HepG2 (cell line): Measurements from ENCODE around the gene TMEM139. TPM values are rescaled to one million over a fixed set of nuclear protein-coding genes. Genes with fewer than 3 reads are reported as not detected.

ENCODE experiments used
- FOXA1 ChIP-seq, 2 experiments: fragments of 450-650 bp in 1 of 2; sonication (generic) in 1 of 2; formaldehyde crosslinking in 1 of 2; IDR thresholded peaks; 2 replicates each; pipeline versions ENCODE4 v1.4.0 to v1.6.1; 2016 to 2020; ENCODE audit warnings: missing genetic modification reagents in 1 of 2
- HOXD1 ChIP-seq: sonication (generic); formaldehyde crosslinking; IDR thresholded peaks from 2 replicates; pipeline ENCODE4 v1.5.0; 2020; ENCODE audit warnings: missing genetic modification reagents
- IKZF4 ChIP-seq: sonication (generic); formaldehyde crosslinking; IDR thresholded peaks from 2 replicates; pipeline ENCODE4 v1.5.1; 2020; ENCODE audit warnings: borderline replicate concordance, mild to moderate bottlenecking, low read depth, missing genetic modification reagents; ENCODE audit errors: not compliant biosample characterization
- MIER3 ChIP-seq: IDR thresholded peaks from 2 replicates; pipeline ENCODE4 v1.6.1; 2016; ENCODE audit warnings: missing compliant biosample characterization, borderline replicate concordance
- NR2F1 ChIP-seq, 2 experiments: fragments of 450-650 bp in 1 of 2; formaldehyde crosslinking in 1 of 2; IDR thresholded peaks; 2 replicates each; pipeline versions ENCODE4 v1.5.0 to v1.6.1; 2016 to 2020; ENCODE audit warnings: mild to moderate bottlenecking in 1 of 2, missing compliant biosample characterization in 1 of 2, missing genetic modification reagents in 1 of 2, moderate library complexity in 1 of 2
- PAWR ChIP-seq: sonication (generic); formaldehyde crosslinking; IDR thresholded peaks from 2 replicates; pipeline ENCODE4 v1.4.0; 2020; ENCODE audit warnings: missing genetic modification reagents, mild to moderate bottlenecking, borderline replicate concordance
- PCBP1 ChIP-seq: fragments of 200-400 bp; formaldehyde crosslinking; IDR thresholded peaks from 2 replicates; pipeline ENCODE4 v1.6.1; 2017; ENCODE audit warnings: mild to moderate bottlenecking, low read depth, low read length, borderline replicate concordance
- SALL1 ChIP-seq: sonication (generic); formaldehyde crosslinking; IDR thresholded peaks from 2 replicates; pipeline ENCODE4 v1.8.0; 2022; ENCODE audit warnings: mild to moderate bottlenecking, missing genetic modification reagents
- SMARCC2 ChIP-seq: fragments of 450-650 bp; IDR thresholded peaks from 2 replicates; pipeline ENCODE4 v1.6.1; 2017; ENCODE audit warnings: antibody characterized with exemption, mild to moderate bottlenecking
- SOX5 ChIP-seq: IDR thresholded peaks from 2 replicates; pipeline ENCODE4 v1.6.1; 2016; ENCODE audit warnings: borderline replicate concordance
- TARDBP ChIP-seq: sonication (generic); formaldehyde crosslinking; IDR thresholded peaks from 2 replicates; pipeline ENCODE4 v1.8.0; 2022; ENCODE audit warnings: mild to moderate bottlenecking, missing genetic modification reagents
- TERF1 ChIP-seq: sonication (generic); formaldehyde crosslinking; IDR thresholded peaks from 2 replicates; pipeline ENCODE4 v1.8.0; 2022; ENCODE audit warnings: mild to moderate bottlenecking, missing genetic modification reagents, moderate library complexity
- ZNF138 ChIP-seq: sonication (generic); formaldehyde crosslinking; IDR thresholded peaks from 2 replicates; pipeline ENCODE4 v1.5.0; 2020; ENCODE audit warnings: mild to moderate bottlenecking, low read depth, missing genetic modification reagents
- ZNF33A ChIP-seq: sonication (generic); formaldehyde crosslinking; IDR thresholded peaks from 2 replicates; pipeline ENCODE4 v1.5.1; 2020; ENCODE audit warnings: missing genetic modification reagents, mild to moderate bottlenecking, moderate library complexity, borderline replicate concordance
- ZNF564 ChIP-seq: sonication (generic); formaldehyde crosslinking; IDR thresholded peaks from 2 replicates; pipeline ENCODE4 v1.8.1; 2023; ENCODE audit warnings: mild to moderate bottlenecking, missing genetic modification reagents
- ZNF782 ChIP-seq: sonication (generic); formaldehyde crosslinking; IDR thresholded peaks from 2 replicates; pipeline ENCODE4 v1.4.0; 2020; ENCODE audit warnings: missing genetic modification reagents, mild to moderate bottlenecking, borderline replicate concordance
- ZNF816 ChIP-seq: sonication (generic); formaldehyde crosslinking; IDR thresholded peaks from 2 replicates; pipeline ENCODE4 v1.8.0; 2022; ENCODE audit warnings: missing genetic modification reagents, mild to moderate bottlenecking, borderline replicate concordance
- polyA plus RNA-seq, 8 experiments: library from polyadenylated mRNA; depleted of rRNA in 3 of 8; stranded (reverse) in 7 of 8; unstranded in 1 of 8; fragments of >200 nt; fragmentation: Illumina TruSeq in 4 of 8; extraction: Trizol in 4 of 8; gene quantifications; 2 replicates each; pipeline versions ENCODE4 v1.2.1 to v1.2.3, GENCODE V29; 2011 to 2016; ENCODE audit warnings: low read depth in 4 of 8, missing spikeins in 1 of 8, mixed read lengths in 1 of 8; ENCODE audit not compliant: insufficient read depth in 1 of 8
- total RNA-seq, 5 experiments: library from RNA; depleted of rRNA; stranded (reverse); fragments of >200 nt; fragmentation: Illumina TruSeq; extraction: Trizol; gene quantifications; 2 replicates each; pipeline ENCODE4 v1.2.3, GENCODE V29; 2016; ENCODE audit warnings: low read depth in 1 of 5
- TF ChIP-seq, protein P1 (sequence below): sonication (generic); formaldehyde crosslinking; IDR thresholded peaks from 2 replicates; pipeline ENCODE4 v1.8.0; 2022; ENCODE audit warnings: mild to moderate bottlenecking, missing genetic modification reagents, moderate library complexity
- TF ChIP-seq, protein P2 (sequence below): sonication (generic); formaldehyde crosslinking; IDR thresholded peaks from 2 replicates; pipeline ENCODE4 v1.8.1; 2023; ENCODE audit warnings: missing genetic modification reagents, mild to moderate bottlenecking, borderline replicate concordance
- TF ChIP-seq, protein P3 (sequence below): sonication (generic); formaldehyde crosslinking; IDR thresholded peaks from 2 replicates; pipeline ENCODE4 v1.4.0; 2020; ENCODE audit warnings: missing genetic modification reagents
- TF ChIP-seq, protein P4 (sequence below), 2 experiments: sonication (generic) in 1 of 2; formaldehyde crosslinking in 1 of 2; IDR thresholded peaks; 2 replicates each; pipeline versions ENCODE4 v1.4.0 to v1.6.1; 2018 to 2020; ENCODE audit warnings: missing genetic modification reagents in 2 of 2, borderline replicate concordance in 1 of 2, low read depth in 1 of 2, mild to moderate bottlenecking in 1 of 2, missing biosample characterization in 1 of 2

The TMEM139 gene
- total and polyA plus RNA-seq, 2 of the 13 experiments (the other 11 are each of a cell fraction or from before 2014, with no cell fraction given): 7.9 to 14.0 TPM

- TF ChIP-seq NR2F1 (CRISPR knock-in tag; IDR thresholded peaks at IDR 0.05) (peak in 1 of 2 experiments; percentile 20; a peak in 1 of 4 replicates), SMARCC2 (no peak), MIER3 (CRISPR knock-in tag) (peak; percentile 20; the same call in 1 of the 2 replicates), IKZF4 (CRISPR knock-in tag) (peak; percentile 85), FOXA1 (IDR thresholded peaks at IDR 0.05) (no peak), FOXA1 (CRISPR knock-in tag; IDR thresholded peaks at IDR 0.05) (no peak), SALL1 (CRISPR knock-in tag) (peak; percentile 85), PAWR (no peak), SOX5 (CRISPR knock-in tag) (peak; percentile 41; the same call in 1 of the 2 replicates), ZNF782 (CRISPR knock-in tag) (peak; percentile 86; the same call in 1 of the 2 replicates), ZNF816 (CRISPR knock-in tag) (peak; percentile 87; the same call in 1 of the 2 replicates), ZNF564 (CRISPR knock-in tag) (peak; percentile 57; the same call in 1 of the 2 replicates), PCBP1 (no peak), ZNF33A (CRISPR knock-in tag) (peak; percentile 53; the same call in 1 of the 2 replicates), ZNF138 (0 out of 2 replicates have a peak, but pooled peaks have one; percentile 46), TARDBP (CRISPR knock-in tag) (peak; percentile 79), TERF1 (CRISPR knock-in tag) (no peak), HOXD1 (CRISPR knock-in tag) (no peak)
- TF ChIP-seq, protein P1, sequence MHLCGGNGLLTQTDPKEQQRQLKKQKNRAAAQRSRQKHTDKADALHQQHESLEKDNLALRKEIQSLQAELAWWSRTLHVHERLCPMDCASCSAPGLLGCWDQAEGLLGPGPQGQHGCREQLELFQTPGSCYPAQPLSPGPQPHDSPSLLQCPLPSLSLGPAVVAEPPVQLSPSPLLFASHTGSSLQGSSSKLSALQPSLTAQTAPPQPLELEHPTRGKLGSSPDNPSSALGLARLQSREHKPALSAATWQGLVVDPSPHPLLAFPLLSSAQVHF (CRISPR knock-in tag): no peak
- TF ChIP-seq, protein P2, sequence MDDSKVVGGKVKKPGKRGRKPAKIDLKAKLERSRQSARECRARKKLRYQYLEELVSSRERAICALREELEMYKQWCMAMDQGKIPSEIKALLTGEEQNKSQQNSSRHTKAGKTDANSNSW (CRISPR knock-in tag): 0 out of 2 replicates have a peak, but pooled peaks have one; percentile 49
- TF ChIP-seq, protein P3, sequence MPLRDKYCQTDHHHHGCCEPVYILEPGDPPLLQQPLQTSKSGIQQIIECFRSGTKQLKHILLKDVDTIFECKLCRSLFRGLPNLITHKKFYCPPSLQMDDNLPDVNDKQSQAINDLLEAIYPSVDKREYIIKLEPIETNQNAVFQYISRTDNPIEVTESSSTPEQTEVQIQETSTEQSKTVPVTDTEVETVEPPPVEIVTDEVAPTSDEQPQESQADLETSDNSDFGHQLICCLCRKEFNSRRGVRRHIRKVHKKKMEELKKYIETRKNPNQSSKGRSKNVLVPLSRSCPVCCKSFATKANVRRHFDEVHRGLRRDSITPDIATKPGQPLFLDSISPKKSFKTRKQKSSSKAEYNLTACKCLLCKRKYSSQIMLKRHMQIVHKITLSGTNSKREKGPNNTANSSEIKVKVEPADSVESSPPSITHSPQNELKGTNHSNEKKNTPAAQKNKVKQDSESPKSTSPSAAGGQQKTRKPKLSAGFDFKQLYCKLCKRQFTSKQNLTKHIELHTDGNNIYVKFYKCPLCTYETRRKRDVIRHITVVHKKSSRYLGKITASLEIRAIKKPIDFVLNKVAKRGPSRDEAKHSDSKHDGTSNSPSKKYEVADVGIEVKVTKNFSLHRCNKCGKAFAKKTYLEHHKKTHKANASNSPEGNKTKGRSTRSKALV (CRISPR knock-in tag): peak; percentile 86; the same call in 1 of the 2 replicates
- TF ChIP-seq, protein P4, sequence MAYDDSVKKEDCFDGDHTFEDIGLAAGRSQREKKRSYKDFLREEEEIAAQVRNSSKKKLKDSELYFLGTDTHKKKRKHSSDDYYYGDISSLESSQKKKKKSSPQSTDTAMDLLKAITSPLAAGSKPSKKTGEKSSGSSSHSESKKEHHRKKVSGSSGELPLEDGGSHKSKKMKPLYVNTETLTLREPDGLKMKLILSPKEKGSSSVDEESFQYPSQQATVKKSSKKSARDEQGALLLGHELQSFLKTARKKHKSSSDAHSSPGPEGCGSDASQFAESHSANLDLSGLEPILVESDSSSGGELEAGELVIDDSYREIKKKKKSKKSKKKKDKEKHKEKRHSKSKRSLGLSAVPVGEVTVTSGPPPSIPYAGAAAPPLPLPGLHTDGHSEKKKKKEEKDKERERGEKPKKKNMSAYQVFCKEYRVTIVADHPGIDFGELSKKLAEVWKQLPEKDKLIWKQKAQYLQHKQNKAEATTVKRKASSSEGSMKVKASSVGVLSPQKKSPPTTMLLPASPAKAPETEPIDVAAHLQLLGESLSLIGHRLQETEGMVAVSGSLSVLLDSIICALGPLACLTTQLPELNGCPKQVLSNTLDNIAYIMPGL (CRISPR knock-in tag; IDR thresholded peaks at IDR 0.05; ENCODE audit: borderline replicate concordance in 1 of 2, low read depth in 1 of 2): peak; percentile 79 to 89; a peak in 3 of 4 replicates
Observed at GRCh38 chr7:143263266-143264195, 21.2 kb upstream of the TMEM139 start, which contains the start of gene GSTK1 (continued).
